ENCODE results near the gene TNFRSF25.
"Not testable (repeated sequence)": the region's sequence is repeated elsewhere in the genome, so short reads cannot be mapped to it uniquely, and the experiment has no call there.

The TNFRSF25 gene

GRCh38 chr1:6461538-6462411 lies 4.2 kb downstream of the TNFRSF25 start:
- Mint-ChIP-seq H3K4me3 (no peak overlapping the region), H3K27me3 (ENCODE audit: low read depth, poor library complexity) (peaks cover 42% of the 10 kb centered on the region), H3K4me1 (peaks cover 30% of the 10 kb centered on the region), H3K36me3 (ENCODE audit: low read depth) (peaks cover 11% of the 10 kb centered on the region), H3K27ac (no peak overlapping the region), H3K9me3 (no peaks in the 10 kb centered on the region)
- no peak for TF ChIP-seq CTCF (IDR thresholded peaks at IDR 0.05)
- no peak for DNase-seq

- no peak for TF ChIP-seq CTCF (IDR thresholded peaks at IDR 0.05)
- H3K4me3 Mint-ChIP-seq, result no peak overlapping the region
- H3K27me3 Mint-ChIP-seq (ENCODE audit: low read depth, poor library complexity), result peaks cover 35% of the 10 kb centered on the region
- H3K27ac Mint-ChIP-seq, result no peak overlapping the region
- DNase-seq, result no peak
- no peaks in the 10 kb centered on the region for H3K9me3 Mint-ChIP-seq
- H3K4me1 Mint-ChIP-seq, result peaks cover 37% of the 10 kb centered on the region
- H3K36me3 Mint-ChIP-seq (ENCODE audit: low read depth), result peaks cover 11% of the 10 kb centered on the region
These were observed 4.9 kb downstream of the TNFRSF25 start for GRCh38 chr1:6461051-6461530.

- no peaks in the 10 kb centered on the region for H3K9me3 Mint-ChIP-seq
- H3K4me3 Mint-ChIP-seq, result no peak overlapping the region
These were observed 5.5 kb downstream of the TNFRSF25 start for GRCh38 chr1:6460301-6461050.

GRCh38 chr1:6459850-6460265 lies 6.1 kb downstream of the TNFRSF25 start:
- Mint-ChIP-seq H3K4me1 (peaks cover 38% of the 10 kb centered on the region), H3K27me3 (ENCODE audit: low read depth, poor library complexity) (peaks cover 30% of the 10 kb centered on the region), H3K4me3 (no peak overlapping the region), H3K36me3 (ENCODE audit: low read depth) (peaks cover 11% of the 10 kb centered on the region), H3K9me3 (no peaks in the 10 kb centered on the region), H3K27ac (no peak overlapping the region)
- DNase-seq, result no peak
- TF ChIP-seq CTCF (IDR thresholded peaks at IDR 0.05), result no peak

More at GRCh38 chr1:6460301-6461050, 5.5 kb downstream of the TNFRSF25 start:
- DNase-seq, result no peak
- TF ChIP-seq CTCF (IDR thresholded peaks at IDR 0.05), result no peak
- H3K36me3 Mint-ChIP-seq (ENCODE audit: low read depth), result peaks cover 11% of the 10 kb centered on the region
- H3K4me1 Mint-ChIP-seq, result peaks cover 38% of the 10 kb centered on the region
- peaks cover 35% of the 10 kb centered on the region for H3K27me3 Mint-ChIP-seq (ENCODE audit: low read depth, poor library complexity)
- no peak overlapping the region for H3K27ac Mint-ChIP-seq

GRCh38 chr1:6456800-6457466 lies 9.0 kb downstream of the TNFRSF25 start:
- DNase-seq, result no peak
- Mint-ChIP-seq H3K27me3 (ENCODE audit: low read depth, poor library complexity) (peaks cover 22% of the 10 kb centered on the region), H3K4me1 (peaks cover 47% of the 10 kb centered on the region), H3K36me3 (ENCODE audit: low read depth) (no peaks in the 10 kb centered on the region), H3K4me3 (no peak overlapping the region), H3K27ac (peak overlapping the region; percentile 72), H3K9me3 (no peaks in the 10 kb centered on the region)
- no peak for TF ChIP-seq CTCF (IDR thresholded peaks at IDR 0.05)

- Mint-ChIP-seq H3K4me1 (peaks cover 46% of the 10 kb centered on the region), H3K27me3 (ENCODE audit: low read depth, poor library complexity) (peaks cover 22% of the 10 kb centered on the region)
- H3K9me3 Mint-ChIP-seq; H3K27ac Mint-ChIP-seq; H3K36me3 Mint-ChIP-seq (ENCODE audit: low read depth); H3K4me3 Mint-ChIP-seq; DNase-seq: not testable (repeated sequence)
These were observed 10.0 kb downstream of the TNFRSF25 start for GRCh38 chr1:6455752-6456520.

All from nephron progenitor cell (in vitro differentiated cells).